ENCODE measurements around the gene USP17L25.
"Not testable (repeated sequence)": the region's sequence is repeated elsewhere in the genome, so short reads cannot be mapped to it uniquely, and the experiment has no call there.

The USP17L25 gene

GRCh38 chr4:9329611-9330010 is at the start of gene USP17L25:
TSS of gene USP17L25 (plus strand) at chr4:9329911. CDS start at chr4:9329911, 0 bp downstream.
- DNase-seq, result not testable (repeated sequence)

GRCh38 chr4:9324191-9324590 is 5.5 kb upstream of the USP17L25 start:
- DNase-seq, result not testable (repeated sequence)

- DNase-seq, result not testable (repeated sequence)
Observed at GRCh38 chr4:9324865-9325264, 4.8 kb upstream of the USP17L25 start, which contains the start of gene USP17L24. TSS of gene USP17L24 (plus strand) at chr4:9325165. CDS start at chr4:9325165, 0 bp downstream.

GRCh38 chr4:9334358-9334757 is 4.6 kb downstream of the USP17L25 start, which contains the start of gene USP17L26:
TSS of gene USP17L26 (plus strand) at chr4:9334658. CDS start at chr4:9334658, 0 bp downstream.
- not testable (repeated sequence) for DNase-seq

- not testable (repeated sequence) for DNase-seq
Observed at GRCh38 chr4:9339103-9339502, 9.4 kb downstream of the USP17L25 start, which contains the start of gene USP17L5. TSS of gene USP17L5 (plus strand) at chr4:9339403. CDS start at chr4:9339403, 0 bp downstream.

- not testable (repeated sequence) for DNase-seq
Observed at GRCh38 chr4:9343848-9344247, 14.1 kb downstream of the USP17L25 start, which contains the start of gene USP17L27. TSS of gene USP17L27 (plus strand) at chr4:9344148. CDS start at chr4:9344148, 0 bp downstream.

GRCh38 chr4:9348593-9348992 is 18.9 kb downstream of the USP17L25 start, which contains the start of gene USP17L28:
TSS of gene USP17L28 (plus strand) at chr4:9348893. CDS start at chr4:9348893, 0 bp downstream.
- DNase-seq, result not testable (repeated sequence)

GRCh38 chr4:9350866-9351265 is 21.2 kb downstream of the USP17L25 start:
- not testable (repeated sequence) for DNase-seq

GRCh38 chr4:9353338-9353737 is 23.6 kb downstream of the USP17L25 start, which contains the start of gene USP17L29:
TSS of gene USP17L29 (plus strand) at chr4:9353638. CDS start at chr4:9353638, 0 bp downstream.
- DNase-seq, result not testable (repeated sequence)

GRCh38 chr4:9362829-9363228 is 33.1 kb downstream of the USP17L25 start, which contains the start of gene USP17L30:
TSS of gene USP17L30 (plus strand) at chr4:9363129. CDS start at chr4:9363129, 0 bp downstream.
- not testable (repeated sequence) for DNase-seq

GRCh38 chr4:9379881-9380280 is 50.2 kb downstream of the USP17L25 start:
- not testable (repeated sequence) for DNase-seq

Data from NCI-H1930 (cell line).